Ecto neural progenitor cell (in vitro differentiated cells): ENCODE measurements around the gene CCDC171.
"Not testable (repeated sequence)": the region's sequence is repeated elsewhere in the genome, so short reads cannot be mapped to it uniquely, and the experiment has no call there.

Source experiments
- DNase-seq: peaks from one replicate; pipeline ENCODE4 v3.0.0-alpha.2; 2018; ENCODE audit warnings: low spot score

CCDC171 gene

DNA sequence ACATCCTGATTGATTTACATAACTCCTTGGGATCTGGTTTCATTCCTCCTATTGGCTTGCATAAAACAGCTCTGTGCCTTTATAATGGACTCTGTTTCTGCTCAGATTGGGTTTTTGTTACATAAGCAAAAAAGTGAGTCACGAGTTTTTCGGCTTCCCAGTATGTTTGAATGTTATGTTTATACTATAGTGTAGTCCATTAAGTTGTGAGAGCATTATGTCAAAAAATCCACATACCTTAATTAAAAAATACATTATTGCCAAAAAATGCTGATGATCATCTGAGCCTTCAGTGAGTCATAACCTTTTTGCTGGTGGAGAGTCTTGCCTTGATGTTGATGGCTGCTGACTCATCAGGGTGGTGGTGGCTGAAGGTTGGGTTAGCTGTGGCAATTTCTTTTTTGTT, 144.6 kb downstream of the CCDC171 start:
- DNase-seq = no peak

- not testable (repeated sequence) for DNase-seq
These were observed 147.2 kb downstream of the CCDC171 start for GRCh38 chr9:15699876-15700559.

DNA sequence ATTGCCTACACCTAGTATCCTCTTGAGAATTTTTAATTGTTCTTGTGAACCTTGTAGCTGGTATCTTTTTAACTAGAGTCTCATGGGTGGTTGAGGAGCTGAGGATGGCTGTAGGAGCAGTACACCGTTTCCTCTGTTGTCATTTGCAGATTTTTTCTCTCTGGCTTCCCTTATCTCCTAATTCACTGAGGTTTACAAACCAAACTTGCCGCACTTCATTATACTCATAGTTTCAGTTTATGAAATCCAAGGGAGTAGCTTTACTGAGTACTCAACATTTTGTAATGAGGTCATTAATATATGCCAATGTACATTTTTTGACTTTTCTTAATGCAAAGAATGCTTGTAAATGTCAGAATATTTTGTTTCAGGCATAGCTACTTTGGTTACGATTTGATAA, 154.2 kb downstream of the CCDC171 start:
- no peak for DNase-seq

- no peak for DNase-seq
These were observed 158.7 kb downstream of the CCDC171 start for GRCh38 chr9:15711531-15711930.

DNA sequence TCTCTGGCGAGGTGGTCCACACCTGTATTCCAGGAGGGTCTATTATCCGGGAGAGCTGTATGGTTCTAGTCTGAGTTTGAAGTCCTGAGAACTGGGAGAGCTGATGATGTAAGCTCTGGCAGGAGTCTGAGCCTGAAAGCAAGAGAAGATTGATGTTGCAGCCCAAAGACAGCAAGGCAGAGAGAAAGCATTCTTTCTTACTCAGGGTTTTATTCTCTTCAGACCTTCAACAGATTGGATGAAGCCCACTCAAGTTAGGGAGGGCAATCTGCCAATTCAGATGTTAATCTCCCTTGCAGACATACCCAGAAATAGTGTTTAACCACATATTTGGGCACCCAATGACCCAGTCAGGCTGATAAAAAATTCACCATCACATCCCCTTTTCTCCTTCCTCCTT, 159.1 kb downstream of the CCDC171 start:
- DNase-seq = no peak

GRCh38 chr9:15714746-15715145, 161.9 kb downstream of the CCDC171 start:
- DNase-seq = no peak

DNA sequence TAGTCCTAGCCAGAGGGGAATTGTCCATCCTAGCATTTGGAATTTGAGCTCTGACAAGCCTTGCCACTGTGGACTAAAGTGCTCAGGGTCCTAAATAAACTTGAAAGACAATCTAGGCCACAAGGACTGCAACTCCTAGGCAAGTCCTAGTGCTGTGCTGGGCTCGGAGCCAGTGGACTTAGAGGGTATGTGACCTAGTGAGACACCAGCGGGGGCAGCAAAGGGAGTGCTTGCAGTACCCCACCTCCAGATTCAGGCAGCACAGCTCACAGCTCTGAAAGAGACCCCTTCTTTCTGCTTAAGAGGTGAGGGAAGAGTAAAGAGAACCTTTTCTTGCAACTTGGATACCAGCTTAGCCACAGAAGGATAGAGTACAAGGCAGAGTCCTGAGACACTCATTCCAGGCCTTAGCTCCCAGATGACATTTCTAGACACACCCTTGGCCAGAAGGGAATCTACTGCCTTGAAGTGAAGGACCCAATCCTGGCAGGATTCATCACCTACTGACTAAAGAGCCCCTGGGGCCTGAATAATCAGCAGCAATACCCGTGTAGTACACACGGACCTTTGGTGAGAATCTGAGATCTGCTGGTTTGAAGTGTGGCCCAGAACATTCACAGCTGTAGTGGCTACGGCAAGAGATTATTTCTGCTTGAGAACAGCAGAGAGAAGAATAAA, 164.6 kb downstream of the CCDC171 start:
- DNase-seq = no peak

GRCh38 chr9:15718423-15718822, 165.6 kb downstream of the CCDC171 start:
- DNase-seq = no peak

DNA sequence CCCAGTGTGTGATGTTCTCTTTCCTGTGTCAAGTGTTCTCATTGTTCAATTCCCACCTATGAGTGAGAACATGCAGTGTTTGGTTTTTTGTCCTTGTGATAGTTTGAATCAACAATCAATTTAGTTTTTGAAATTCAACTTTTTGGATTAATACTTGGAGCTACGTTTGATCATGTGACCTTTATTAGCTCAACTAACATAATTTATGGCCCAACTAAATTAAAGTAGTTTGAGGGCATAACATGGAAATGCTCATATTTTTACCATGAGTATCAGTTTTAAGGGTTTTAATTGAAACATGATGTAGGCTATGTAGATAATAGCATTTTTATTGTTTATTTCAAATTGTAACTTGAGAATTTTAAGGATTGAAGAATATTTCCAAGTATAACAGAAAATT, 168.0 kb downstream of the CCDC171 start:
- no peak for DNase-seq

DNA sequence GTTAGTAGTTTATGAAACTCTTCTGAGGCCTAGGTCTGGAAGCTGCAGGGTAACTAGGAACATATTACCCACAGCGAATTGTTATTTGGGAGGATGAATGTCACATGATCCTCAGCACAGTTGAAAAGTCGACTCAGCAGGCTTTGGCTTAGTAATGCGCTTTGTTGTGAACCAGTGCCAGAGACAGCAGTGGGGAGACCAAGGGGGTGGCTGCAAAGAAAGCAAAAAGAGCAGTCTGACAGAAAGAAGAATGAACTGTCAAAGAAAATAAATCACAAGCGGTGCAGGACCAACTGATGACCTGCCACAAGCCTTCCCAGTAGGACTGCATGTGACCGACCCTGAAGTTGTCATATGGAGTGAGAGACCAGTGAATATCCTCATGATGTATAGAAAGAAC, 170.0 kb downstream of the CCDC171 start:
- peak; percentile 56 for DNase-seq

DNA sequence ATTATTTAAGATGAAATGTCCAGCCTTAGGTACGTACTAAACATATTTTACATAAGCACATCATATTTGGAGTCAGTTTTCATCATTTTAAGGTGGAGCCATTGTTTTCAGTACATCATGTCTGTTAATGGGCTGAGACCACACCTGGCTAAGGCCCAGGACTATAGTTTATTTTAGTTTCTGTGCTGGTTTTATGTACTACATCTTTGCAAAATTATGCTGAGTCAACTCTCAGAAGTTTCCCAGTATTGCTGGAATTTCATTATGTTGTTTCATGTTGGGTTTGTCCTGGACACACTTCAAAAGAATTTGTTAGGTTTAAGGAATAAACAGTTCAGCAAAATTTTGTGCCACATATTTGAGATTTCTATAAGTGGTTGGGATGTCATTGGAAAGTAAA, 171.2 kb downstream of the CCDC171 start:
- DNase-seq = no peak

DNA sequence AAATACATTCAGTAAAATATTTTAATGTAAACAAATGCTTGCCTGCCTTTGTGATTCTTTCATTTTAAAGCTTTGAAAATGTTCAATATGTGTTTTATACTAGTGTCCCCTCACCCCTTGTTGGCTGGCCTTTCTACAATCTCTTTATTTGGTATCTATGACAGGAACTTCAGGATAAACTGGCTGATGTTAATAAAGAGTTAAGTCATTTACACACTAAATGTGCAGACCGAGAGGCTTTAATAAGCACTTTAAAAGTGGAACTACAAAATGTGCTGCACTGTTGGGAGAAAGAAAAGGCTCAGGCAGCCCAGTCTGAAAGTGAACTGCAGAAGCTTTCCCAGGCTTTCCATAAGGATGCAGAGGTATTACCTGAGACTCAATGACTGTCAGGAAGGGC, 171.8 kb downstream of the CCDC171 start:
- DNase-seq = no peak

- no peak for DNase-seq
These were observed 173.1 kb downstream of the CCDC171 start for GRCh38 chr9:15725953-15726352.

GRCh38 chr9:15729507-15729906, 176.7 kb downstream of the CCDC171 start:
- DNase-seq = no peak

DNA sequence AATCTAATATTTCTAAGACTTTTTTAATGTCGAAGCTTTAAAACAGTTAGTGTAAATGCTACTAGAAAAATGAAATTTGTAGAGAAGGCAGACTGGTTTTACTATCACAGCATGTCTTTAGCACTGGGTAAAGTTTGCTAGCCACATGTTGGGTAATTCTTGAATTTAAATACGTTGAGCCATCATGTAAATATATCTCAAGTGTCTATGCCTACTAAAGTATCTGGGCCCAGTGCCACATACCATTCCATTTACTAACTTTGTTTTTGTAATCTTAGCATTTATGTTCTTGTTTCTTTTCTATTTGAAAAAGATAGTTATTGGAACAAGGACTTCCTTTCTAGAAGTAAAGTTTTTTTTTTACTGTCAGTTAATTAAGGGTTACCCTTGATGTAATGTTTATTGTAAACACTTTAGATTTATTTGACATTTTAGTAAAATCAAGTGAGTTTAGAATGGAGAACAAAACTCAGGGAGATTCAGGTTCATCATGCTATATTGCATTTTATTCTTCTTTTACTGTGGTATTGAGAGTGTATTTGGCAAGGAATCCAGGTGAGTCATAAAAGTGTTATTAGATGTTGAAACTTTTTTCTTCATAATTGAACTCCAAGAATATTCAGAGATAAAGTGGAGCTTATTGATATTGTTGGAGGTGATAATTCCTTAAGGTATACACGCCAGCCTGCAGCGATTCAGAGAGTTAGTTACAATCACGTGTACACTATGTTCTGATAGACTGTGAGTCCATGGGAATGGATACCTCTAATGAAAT, 182.4 kb downstream of the CCDC171 start:
- no peak for DNase-seq

- no peak for DNase-seq
These were observed 183.7 kb downstream of the CCDC171 start for GRCh38 chr9:15736569-15736968.

DNA sequence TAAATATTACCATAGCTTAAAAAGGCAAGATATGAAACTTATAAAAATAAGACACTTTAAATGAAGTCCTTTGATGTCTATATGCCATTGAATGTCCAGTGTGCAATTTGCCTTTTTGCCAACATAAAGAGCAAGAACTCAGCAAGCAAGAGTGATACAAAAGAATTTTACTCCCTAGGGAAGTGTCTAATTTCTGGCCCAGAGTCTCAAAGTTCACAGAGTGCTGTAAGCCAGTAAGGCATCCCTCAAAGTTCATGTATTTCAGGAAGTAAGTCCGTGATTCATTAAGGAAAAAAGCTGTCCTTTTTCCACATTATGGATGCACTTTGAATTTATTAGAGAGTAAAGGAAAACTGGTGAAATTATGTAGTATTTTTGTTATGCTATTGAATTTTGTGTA, 185.2 kb downstream of the CCDC171 start:
- DNase-seq = no peak

DNA sequence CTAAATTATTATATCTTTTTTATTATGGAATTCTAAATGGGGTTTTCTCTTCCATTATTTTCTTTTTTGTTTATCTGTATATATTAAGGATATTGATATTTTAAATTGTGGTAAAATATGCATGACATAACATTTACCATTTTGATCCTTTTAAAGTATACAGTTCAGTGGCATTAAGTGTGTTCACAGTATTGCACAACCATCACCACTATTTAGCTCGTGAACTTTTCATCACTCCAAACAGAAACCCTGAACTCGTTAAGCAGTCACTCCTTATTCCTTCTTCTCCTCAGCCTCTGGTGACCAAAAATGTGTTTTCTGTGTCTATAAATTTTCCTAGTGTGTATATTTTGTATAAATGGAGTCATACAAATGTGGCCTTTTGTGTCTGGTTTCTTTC, 188.2 kb downstream of the CCDC171 start:
- DNase-seq = no peak

- no peak for DNase-seq
These were observed 190.7 kb downstream of the CCDC171 start for GRCh38 chr9:15743512-15743911.

GRCh38 chr9:15744196-15744595, 191.4 kb downstream of the CCDC171 start:
- DNase-seq = no peak

DNA sequence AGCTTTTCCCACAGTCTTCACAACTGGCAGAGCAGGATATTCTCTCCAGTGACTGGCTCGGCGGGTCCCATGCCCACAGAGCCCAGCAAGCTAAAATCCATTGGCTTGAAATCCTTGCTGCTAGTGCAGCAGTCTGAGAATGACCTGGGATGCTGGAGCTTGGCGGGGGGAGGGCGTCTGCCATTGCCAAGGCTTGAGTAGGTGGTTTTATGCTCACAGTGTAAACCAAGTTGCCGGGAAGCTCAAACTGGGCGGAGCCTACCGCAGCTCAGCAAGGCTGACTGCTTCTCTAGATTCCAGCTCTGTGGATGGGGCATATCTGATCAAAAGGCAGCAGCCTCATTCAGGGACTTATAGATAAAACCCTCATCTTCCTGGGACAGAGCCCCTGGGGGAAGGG, 194.1 kb downstream of the CCDC171 start:
- no peak for DNase-seq

- no peak for DNase-seq
These were observed 202.8 kb downstream of the CCDC171 start for GRCh38 chr9:15755660-15756059.

DNA sequence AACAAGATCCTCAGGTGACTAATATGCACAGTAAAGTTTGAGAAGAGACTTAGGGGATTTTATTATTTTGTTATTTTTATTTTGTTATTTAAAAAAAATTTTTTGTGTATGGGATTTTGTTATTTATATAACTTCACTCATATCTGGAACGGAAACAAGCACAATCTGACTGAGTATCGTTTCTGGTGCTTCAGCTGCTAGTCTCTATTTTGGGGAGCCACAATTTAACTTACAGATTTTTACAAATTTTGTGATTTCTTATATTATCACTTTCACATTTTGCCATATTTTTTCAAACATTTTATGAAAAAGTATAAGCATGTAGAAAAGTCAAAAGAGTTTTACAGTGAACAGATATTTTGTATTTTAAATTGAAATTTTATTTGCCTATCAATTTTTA, 208.7 kb downstream of the CCDC171 start:
- DNase-seq = no peak
